Liver (tissue), 9 donors: Measurements from ENCODE around the gene ACAT2. TPM values are rescaled to one million over a fixed set of nuclear protein-coding genes. Genes with fewer than 3 reads are reported as not detected.
"Not testable (repeated sequence)": the region's sequence is repeated elsewhere in the genome, so short reads cannot be mapped to it uniquely, and the experiment has no call there.

Source experiments
- DNase-seq: peaks from one replicate; pipeline ENCODE4 v3.0.0-alpha.2; 2017; ENCODE audit warnings: low spot score
- H3K27ac ChIP-seq, 2 donors: one replicate each; pipeline ENCODE4 v1.7.0; 2013; ENCODE audit warnings: inconsistent platforms in 2 of 2, low read length in 2 of 2, control low read depth in 1 of 2, low read depth in 1 of 2, mild to moderate bottlenecking in 1 of 2
- H3K27me3 ChIP-seq, 4 donors: one replicate each; pipeline versions ENCODE4 v1.6.1 to v1.7.0; 2013; ENCODE audit warnings: low read length in 3 of 4, inconsistent platforms in 1 of 4, mild to moderate bottlenecking in 1 of 4, moderate library complexity in 1 of 4; ENCODE audit not compliant: control insufficient read depth in 4 of 4, insufficient read depth in 4 of 4
- H3K36me3 ChIP-seq, 4 donors: one replicate each; pipeline versions ENCODE4 v1.6.1 to v1.7.0; 2013; ENCODE audit warnings: low read length in 3 of 4, mild to moderate bottlenecking in 3 of 4, low read depth in 1 of 4, moderate library complexity in 1 of 4; ENCODE audit not compliant: control insufficient read depth in 4 of 4, insufficient read depth in 3 of 4
- H3K4me1 ChIP-seq, 4 donors: one replicate each; pipeline versions ENCODE4 v1.6.1 to v1.7.0; 2013; ENCODE audit warnings: low read length in 3 of 4, mild to moderate bottlenecking in 3 of 4, moderate library complexity in 1 of 4; ENCODE audit not compliant: control insufficient read depth in 4 of 4, insufficient read depth in 4 of 4
- H3K4me3 ChIP-seq, 3 donors: one replicate each; pipeline versions ENCODE4 v1.6.1 to v1.7.0; 2013; ENCODE audit warnings: low read length in 3 of 3, control low read depth in 1 of 3, low read depth in 1 of 3, mild to moderate bottlenecking in 1 of 3
- H3K9ac ChIP-seq, 2 donors: one replicate each; pipeline ENCODE4 v1.7.0; 2013; ENCODE audit warnings: low read length in 2 of 2, mild to moderate bottlenecking in 2 of 2, moderate library complexity in 2 of 2, control low read depth in 1 of 2, low read depth in 1 of 2
- H3K9me3 ChIP-seq, 4 donors: one replicate each; pipeline versions ENCODE4 v1.6.1 to v1.7.0; 2013; ENCODE audit warnings: low read length in 3 of 4; ENCODE audit not compliant: control insufficient read depth in 4 of 4
- ATF3 ChIP-seq: IDR thresholded peaks from 2 replicates; pipeline ENCODE4 v1.6.1; 2016; ENCODE audit warnings: antibody characterized with exemption
- EGR1 ChIP-seq, 2 donors: IDR thresholded peaks; 2 replicates each; pipeline ENCODE4 v1.6.1; 2016 to 2018; ENCODE audit warnings: antibody characterized with exemption in 2 of 2, low read depth in 2 of 2
- RAD21 ChIP-seq, 2 donors: IDR thresholded peaks; 2 replicates each; pipeline ENCODE4 v1.6.1; 2016; ENCODE audit warnings: antibody characterized with exemption in 2 of 2, mild to moderate bottlenecking in 2 of 2
- REST ChIP-seq: IDR thresholded peaks from 2 replicates; pipeline ENCODE4 v1.6.1; 2016; ENCODE audit warnings: antibody characterized with exemption, mild to moderate bottlenecking
- RXRA ChIP-seq, 2 donors: IDR thresholded peaks; 2 replicates each; pipeline ENCODE4 v1.6.1; 2017 to 2018; ENCODE audit warnings: antibody characterized with exemption in 2 of 2, mild to moderate bottlenecking in 1 of 2
- SP1 ChIP-seq: IDR thresholded peaks from 2 replicates; pipeline ENCODE4 v1.6.1; 2018; ENCODE audit warnings: antibody characterized with exemption, mild to moderate bottlenecking
- TAF1 ChIP-seq: conservative IDR thresholded peaks from 2 replicates; pipeline ENCODE4 v1.6.1; 2016; ENCODE audit warnings: antibody characterized with exemption, mild to moderate bottlenecking
- ZBTB33 ChIP-seq: IDR thresholded peaks from 2 replicates; pipeline ENCODE4 v1.6.1; 2016; ENCODE audit warnings: antibody characterized with exemption
- WGBS: extraction: QIAGEN DNeasy Blood & Tissue Kit; methylation state at CpG from one replicate; pipeline ENCODE4 v1.1.7; 2013; 5-methylcytosine and 5-hydroxymethylcytosine counted together
- polyA plus RNA-seq, 2 donors: library from polyadenylated mRNA; stranded (reverse) in 1 of 2; unstranded in 1 of 2; fragments of 200-250 nt in 1 of 2; fragments of >200 nt in 1 of 2; fragmentation: Nextera tagmentation in 1 of 2; extraction: Ambion mirVana in 1 of 2; gene quantifications; one replicate each; pipeline versions ENCODE4 v1.2.1 to v1.2.3, GENCODE V29; 2013 to 2015
- total RNA-seq, 2 donors: library from RNA; depleted of rRNA; stranded (reverse); fragments of >200 nt; gene quantifications; one replicate each; pipeline ENCODE4 v1.2.3, GENCODE V29; 2014
- donor health status: healthy.
- donor health status: healthy.
- donor health status: healthy.
- donor health status: healthy.
- donor health status: healthy.

ACAT2 gene
- total and polyA plus RNA-seq, 4 donors = 68.2 to 116 (median 94.2) TPM

- TF ChIP-seq REST = no peak
- TF ChIP-seq ATF3 = no peak
- no peak for TF ChIP-seq RAD21 (IDR thresholded peaks at IDR 0.05)
- no peak for TF ChIP-seq RXRA (IDR thresholded peaks at IDR 0.05)
Observed at GRCh38 chr6:159813781-159814180, 51.9 kb downstream of the ACAT2 start (continued).

GRCh38 chr6:159815410-159815809 lies 53.6 kb downstream of the ACAT2 start:
- TF ChIP-seq ATF3 = no peak
- no peak for TF ChIP-seq TAF1
- TF ChIP-seq ZBTB33 = no peak
- no peak for TF ChIP-seq SP1
- no peak for TF ChIP-seq EGR1 (IDR thresholded peaks at IDR 0.05; ENCODE audit: low read depth in 2 of 2)
- Histone ChIP-seq H3K4me3 (no peak overlapping the region), H3K27ac (no peak overlapping the region), H3K27me3 (no peaks in the 10 kb centered on the region), H3K9ac (no peak overlapping the region), H3K4me1 (no peaks in the 10 kb centered on the region), H3K9me3 (no peaks in the 10 kb centered on the region), H3K36me3 (no peaks in the 10 kb centered on the region)
- no peak for DNase-seq
- WGBS = 93% methylated on average over 6 of the region's 6 CpGs

DNA sequence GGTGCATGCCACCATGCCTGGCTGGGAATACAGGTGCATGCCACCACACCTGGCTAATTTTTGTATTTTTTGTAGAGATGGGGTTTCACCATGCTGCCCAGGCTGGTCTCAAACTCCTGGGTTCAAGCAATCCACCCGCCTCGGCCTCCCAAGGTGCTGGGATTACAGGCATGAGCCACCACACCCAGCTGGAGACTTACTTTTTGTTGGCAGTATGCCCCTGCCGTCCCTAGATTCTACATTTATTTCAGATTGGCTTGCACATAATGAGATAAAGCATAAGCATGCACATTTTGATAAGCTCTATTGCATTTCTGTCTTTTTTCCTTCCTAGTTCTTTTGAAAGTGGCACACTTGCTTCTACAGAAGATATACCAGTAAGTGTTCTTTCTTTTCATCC lies 54.9 kb downstream of the ACAT2 start:
- 85% methylated on average over 3 of the region's 3 CpGs for WGBS
- H3K9me3 ChIP-seq, H3K27ac ChIP-seq, H3K4me1 ChIP-seq, DNase-seq, H3K27me3 ChIP-seq, H3K4me3 ChIP-seq, H3K9ac ChIP-seq, H3K36me3 ChIP-seq: not testable (repeated sequence)
